Endothelial cell of umbilical vein (primary cell): Measurements from ENCODE around the gene SNAP25.

ENCODE experiments used
- CTCF ChIP-seq, 2 donors: IDR thresholded peaks; 1 replicate in 1 of 2; 2 replicates in 1 of 2; pipeline ENCODE4 v1.5.1; 2011; ENCODE audit warnings: low read length in 2 of 2, mild to moderate bottlenecking in 2 of 2, moderate library complexity in 2 of 2, control low read depth in 1 of 2, inconsistent platforms in 1 of 2, low read depth in 1 of 2; ENCODE audit not compliant: insufficient read depth in 1 of 2; ENCODE audit errors: extremely low read depth in 1 of 2
- POLR2A ChIP-seq: IDR thresholded peaks from 2 replicates; pipeline ENCODE4 v1.6.1; 2012; ENCODE audit warnings: low read depth, mild to moderate bottlenecking, control low read depth, low read length
- POLR2AphosphoS5 ChIP-seq: IDR thresholded peaks from 2 replicates; pipeline ENCODE4 v1.6.1; 2012; ENCODE audit warnings: low read depth, mild to moderate bottlenecking, control low read depth, low read length, moderate library complexity; ENCODE audit not compliant: insufficient read depth

- no peak for TF ChIP-seq POLR2A
- TF ChIP-seq CTCF (IDR thresholded peaks at IDR 0.05; ENCODE audit: extremely low read depth in 1 of 2, insufficient read depth in 1 of 2, low read depth in 1 of 2, low read length in 2 of 2): no peak
- no peak for TF ChIP-seq POLR2AphosphoS5
These were observed 18.2 kb downstream of the SNAP25 start for GRCh38 chr20:10236540-10237533.
